ENCODE results near the gene MYO7B.

Gene MYO7B

GRCh38 chr2:127611076-127611925, 75.8 kb downstream of the MYO7B start:
- DNase-seq, result no peak

- no peak for DNase-seq
Measured at GRCh38 chr2:127612111-127612822, 76.8 kb downstream of the MYO7B start.

- no peak for DNase-seq
Measured at GRCh38 chr2:127614246-127614645, 78.8 kb downstream of the MYO7B start.

GRCh38 chr2:127614731-127615130, 79.2 kb downstream of the MYO7B start:
- DNase-seq, result no peak

GRCh38 chr2:127615511-127616166, 80.2 kb downstream of the MYO7B start:
- no peak for DNase-seq

GRCh38 chr2:127618551-127619202, 83.2 kb downstream of the MYO7B start:
- no peak for DNase-seq

- DNase-seq, result no peak
Measured at GRCh38 chr2:127619203-127619590, 83.7 kb downstream of the MYO7B start.

- no peak for DNase-seq
Measured at GRCh38 chr2:127619877-127620705, 84.6 kb downstream of the MYO7B start.

- no peak for DNase-seq
Measured at GRCh38 chr2:127620866-127621265, 85.4 kb downstream of the MYO7B start.

GRCh38 chr2:127621981-127622431, 86.5 kb downstream of the MYO7B start:
- DNase-seq, result no peak

GRCh38 chr2:127622561-127623387, 87.3 kb downstream of the MYO7B start:
- DNase-seq, result no peak

GRCh38 chr2:127623388-127624319, 88.2 kb downstream of the MYO7B start:
- no peak for DNase-seq

GRCh38 chr2:127624320-127624755, 88.9 kb downstream of the MYO7B start:
- DNase-seq, result no peak

GRCh38 chr2:127624756-127625571, 89.5 kb downstream of the MYO7B start:
- no peak for DNase-seq

GRCh38 chr2:127625572-127625951, 90.1 kb downstream of the MYO7B start:
- DNase-seq, result no peak

- no peak for DNase-seq
Measured at GRCh38 chr2:127626175-127626574, 90.7 kb downstream of the MYO7B start.

- DNase-seq, result no peak
Measured at GRCh38 chr2:127626917-127627739, 91.6 kb downstream of the MYO7B start.
